ENCODE data around the gene CCDC60.

CCDC60 gene

DNA sequence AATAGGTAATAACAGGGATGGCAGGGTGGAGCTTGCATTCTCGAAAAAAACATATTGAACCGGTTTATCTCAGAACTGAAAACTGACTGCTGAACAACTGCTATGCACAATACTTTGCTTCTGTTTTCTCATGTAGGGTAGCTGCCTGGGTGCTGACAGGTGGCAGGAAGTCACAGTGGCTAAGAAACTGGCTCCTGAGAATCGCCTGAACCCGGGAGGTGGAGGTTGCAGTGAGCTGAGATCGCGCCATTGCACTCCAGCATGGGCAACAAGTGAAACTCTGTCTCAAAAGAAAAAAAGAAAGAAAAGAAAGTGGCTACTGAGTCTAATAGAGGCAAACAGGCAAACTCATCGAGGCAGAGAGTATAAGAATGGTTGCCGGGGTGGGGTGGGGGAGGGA lies 113.1 kb downstream of the CCDC60 start:
- no peak for DNase-seq

DNA sequence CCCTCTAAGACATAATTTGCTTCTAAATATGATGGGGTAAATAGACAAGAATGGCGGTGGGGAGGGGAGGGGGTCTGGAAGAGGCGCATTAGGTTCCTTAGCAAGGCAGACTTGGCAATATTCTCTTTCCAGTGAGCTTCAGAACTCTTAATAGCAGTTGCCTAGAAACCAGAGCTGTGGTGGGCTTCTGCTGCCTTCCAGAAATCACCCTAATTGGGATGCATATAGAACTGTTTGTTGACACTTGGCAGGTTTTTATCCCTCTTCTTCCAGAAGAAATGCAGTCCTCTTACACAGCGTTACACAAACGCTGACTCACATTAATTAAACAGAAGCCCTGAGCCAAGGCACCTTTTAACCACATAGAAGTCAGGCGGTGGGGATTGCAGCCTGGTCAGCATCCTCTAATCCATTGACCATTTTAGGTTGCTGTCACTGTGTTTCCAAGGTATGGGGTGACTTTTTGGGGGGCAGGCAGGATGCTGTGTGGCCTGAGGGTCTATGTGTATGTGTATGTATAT lies 114.1 kb downstream of the CCDC60 start:
- DNase-seq, result no peak

DNA sequence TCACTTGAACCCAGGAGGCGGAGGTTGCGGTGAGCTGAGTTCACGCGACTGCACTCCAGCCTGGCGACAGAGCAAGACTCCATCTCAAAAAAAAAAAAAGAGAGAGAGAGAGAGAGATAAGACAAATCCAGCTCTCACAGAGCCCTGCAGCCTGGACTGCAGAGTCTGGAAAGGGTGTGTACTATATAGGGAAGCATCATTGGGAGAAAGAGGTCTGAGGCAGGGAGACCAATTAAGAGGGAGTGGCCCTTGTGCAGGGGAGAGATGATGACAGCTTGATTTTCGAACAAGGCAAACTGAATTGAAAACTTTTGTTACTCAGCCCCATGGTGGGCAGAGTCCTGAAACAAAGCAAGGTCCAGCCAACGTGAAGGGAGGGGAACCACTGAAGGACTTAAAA lies 116.2 kb downstream of the CCDC60 start:
- no peak for DNase-seq

DNA sequence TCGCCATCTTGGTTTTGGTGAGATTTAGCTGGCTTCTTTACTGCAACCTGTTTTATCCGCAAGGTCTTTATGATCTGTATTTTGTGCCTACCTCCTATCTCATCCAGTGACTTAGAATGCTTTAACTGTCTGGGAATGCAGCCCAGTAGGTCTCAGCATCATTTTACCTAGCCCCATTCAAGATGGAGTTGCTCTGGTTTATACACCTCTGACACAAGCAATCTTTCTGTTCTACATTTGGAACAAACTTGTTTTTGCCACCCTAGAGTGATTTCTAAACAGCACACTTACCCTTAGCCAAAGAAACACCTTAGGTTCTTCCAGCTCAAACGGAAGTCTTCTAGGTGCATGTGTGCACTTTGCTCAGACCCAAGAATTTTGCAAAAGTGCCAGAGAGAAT lies 122.3 kb downstream of the CCDC60 start:
- no peak for DNase-seq

DNA sequence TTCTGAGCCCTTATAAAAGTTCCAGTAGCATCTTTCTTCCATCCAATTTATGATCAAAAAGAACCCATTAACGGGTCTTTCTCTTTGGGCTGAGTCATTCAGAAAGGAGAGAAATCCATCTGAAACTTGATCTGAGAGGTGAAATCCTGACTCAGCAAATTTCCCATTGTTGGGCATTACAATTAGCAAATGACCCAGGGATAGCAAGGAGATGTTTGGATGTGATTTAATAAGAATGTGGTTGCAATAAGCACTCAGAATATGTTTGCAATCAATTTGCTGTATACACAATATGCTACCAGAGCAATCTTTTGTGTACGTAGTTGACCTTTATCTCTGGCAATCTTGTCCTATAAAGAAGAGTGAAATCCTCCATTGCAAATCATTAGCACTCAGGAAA lies 122.7 kb downstream of the CCDC60 start:
- DNase-seq, result no peak

DNA sequence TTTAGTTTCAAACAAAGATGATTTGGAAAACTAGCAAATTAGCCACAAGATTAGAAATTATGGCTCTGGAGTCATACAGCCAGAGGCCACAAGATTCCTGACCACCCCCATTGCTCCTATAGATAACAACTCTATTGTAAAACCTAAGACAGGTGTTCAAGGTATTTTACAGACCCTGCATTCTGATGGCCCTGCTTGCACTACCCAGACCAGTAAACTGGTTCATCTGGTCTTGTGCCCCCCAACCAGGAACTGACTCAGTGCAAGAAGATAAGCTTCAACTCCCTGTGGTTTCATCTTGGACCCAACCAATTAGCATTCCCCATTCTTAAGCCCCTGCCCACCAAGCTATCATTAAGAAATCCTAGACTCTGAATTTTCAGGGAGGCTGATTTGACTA lies 125.0 kb downstream of the CCDC60 start:
- DNase-seq, result no peak

DNA sequence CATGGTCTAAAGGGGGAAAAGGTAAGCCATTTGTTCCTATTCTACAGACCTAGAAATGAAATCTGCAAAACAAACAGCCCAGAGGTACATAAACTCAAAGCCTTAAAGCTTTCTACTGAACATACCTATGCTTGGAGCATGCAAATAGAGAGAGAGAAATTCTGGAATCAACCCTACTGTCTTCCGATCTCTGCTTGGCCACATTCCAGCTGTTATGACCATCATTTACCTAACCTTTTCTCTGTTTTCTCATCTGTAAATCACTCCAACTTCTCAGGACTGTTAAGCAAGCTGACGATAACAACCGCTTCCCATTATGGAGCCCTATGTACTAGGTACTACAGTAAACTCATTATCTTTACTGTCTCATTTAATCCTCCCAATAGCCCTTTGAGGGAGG lies 126.3 kb downstream of the CCDC60 start:
- DNase-seq, result no peak

DNA sequence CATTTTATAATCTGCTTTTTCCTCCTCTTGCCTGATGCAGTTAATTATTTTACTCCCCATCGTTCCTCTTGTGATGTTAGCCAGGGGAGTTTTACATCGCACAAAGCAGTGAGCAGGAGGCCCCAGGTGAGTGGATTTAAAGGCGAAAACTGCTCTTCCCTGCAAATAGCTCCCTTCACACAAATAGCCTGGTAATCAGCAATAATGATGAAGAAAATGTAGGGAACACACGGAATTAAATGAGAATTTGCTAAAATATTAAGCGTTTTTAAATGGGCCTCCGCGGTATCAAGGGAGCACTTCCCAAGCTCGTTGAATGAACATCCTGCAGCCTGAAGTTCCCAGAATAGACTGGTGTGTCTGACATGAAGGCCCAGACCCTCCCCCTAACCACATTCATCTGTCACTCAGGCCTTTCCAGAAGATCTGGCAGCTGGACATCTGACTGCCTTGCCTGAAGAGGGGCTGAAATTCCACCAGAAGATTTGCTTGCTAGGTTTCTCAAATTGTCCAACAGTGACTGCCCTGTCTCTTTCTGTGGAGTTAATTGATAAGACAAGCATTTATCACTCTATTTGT lies 127.2 kb downstream of the CCDC60 start:
- DNase-seq, result no peak

DNA sequence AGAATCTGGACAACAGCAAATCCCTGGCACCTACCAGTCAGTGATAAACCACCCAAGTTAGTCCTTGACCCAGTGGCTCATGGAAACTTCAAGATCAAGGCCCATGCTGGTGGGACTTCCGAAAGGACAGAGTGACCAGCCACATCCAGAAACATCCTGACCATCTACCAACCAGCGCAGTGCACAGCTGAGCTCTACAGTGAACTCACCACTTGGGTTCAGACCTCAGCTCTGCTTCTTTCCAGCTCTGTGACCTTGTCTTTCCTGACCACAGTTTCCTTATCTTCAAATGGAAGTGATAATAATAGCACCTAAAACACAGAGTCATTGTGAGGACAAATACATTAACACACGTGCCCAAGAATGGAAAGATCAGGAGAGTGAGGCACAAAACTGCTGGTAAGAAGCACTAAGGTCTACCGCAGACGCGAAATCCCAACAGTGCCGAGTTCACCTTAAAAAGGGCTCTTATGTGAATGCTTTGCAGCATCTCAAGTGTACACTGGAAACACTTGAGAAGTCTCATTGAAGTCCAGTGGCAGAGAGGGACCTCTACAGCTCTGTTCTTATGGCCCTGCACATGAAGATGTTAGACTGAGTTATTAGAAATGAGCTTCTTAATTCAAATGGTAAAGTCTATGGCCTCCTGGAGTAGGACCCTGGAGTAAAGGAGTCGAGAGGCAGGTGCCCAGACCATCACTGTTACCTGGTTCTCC lies 128.8 kb downstream of the CCDC60 start:
- no peak for DNase-seq

DNA sequence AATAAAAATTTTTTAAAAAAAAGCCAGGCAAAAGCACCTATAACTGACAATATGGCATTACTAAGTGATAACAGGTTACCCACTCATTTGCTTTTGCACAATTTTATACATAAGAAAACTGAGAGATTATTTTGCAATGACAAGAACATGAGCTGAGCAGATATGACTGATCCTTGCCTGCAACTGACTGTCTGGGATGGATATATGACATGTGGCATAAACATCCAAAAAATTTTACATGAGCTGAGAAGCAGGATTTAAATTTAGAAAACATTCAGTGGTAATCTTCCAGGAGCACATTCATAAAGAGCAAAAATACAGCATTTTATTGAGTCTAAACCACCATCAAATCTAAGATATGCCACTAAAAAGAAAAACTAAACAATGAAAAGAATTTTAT lies 133.8 kb downstream of the CCDC60 start:
- DNase-seq, result no peak

DNA sequence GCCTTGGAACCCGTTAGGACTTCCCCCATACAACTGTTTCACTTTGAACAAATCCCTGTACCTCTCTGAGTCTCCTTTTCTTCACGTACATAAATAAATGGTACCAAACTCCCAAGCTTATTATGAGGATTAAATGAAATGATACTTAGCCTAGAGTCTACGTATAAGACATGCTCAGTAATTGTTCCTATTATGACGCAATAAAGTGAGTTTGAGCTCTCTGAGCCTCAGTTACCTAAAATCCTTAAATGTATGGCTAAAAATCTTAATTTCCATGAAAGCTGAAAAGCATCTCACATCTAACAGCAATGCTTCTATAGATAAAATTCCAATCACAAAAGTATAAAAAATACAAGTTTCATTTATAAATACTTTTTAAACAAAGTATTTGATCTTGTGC lies 141.1 kb downstream of the CCDC60 start:
- no peak for DNase-seq

DNA sequence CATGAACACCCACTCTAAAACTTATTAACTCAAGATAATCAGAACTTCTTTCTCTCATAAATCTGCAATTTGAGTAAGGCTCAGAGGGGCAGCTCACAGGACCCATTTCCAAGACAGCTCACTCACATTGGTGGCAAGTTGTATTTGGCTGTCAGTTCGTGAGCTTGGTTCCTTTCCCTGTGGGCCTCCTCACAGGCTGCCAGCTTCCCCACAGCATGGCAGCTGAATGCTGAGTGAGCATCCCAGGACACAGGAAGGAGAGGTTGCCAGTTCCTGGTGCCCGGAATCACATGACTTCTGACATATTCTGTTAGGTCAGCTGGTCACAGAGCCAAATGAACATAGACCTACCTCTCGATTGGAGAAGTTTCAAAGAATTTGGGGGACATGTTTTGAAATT lies 142.4 kb downstream of the CCDC60 start:
- no peak for DNase-seq

DNA sequence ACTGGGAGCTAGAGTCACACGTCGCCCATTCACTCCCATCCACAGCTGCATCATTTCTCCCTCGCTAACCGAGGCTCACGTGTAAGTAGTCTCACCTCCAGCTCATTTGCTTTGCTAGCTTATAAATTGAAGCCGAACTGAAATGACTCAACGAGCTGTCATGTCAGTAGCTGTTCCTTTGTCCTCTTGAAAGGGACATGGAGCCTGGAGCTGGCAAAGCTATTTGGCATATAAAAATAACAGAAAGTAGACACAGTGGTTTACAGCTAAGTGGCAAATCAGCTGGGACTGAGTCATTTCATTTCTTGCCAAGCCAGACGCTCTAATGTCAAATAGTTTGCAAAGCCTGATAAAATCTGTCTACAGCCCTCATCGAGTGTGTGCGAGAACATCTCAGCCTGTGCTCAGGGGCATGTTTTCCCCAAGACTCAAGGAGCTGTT lies 144.6 kb downstream of the CCDC60 start:
- DNase-seq, result no peak

DNA sequence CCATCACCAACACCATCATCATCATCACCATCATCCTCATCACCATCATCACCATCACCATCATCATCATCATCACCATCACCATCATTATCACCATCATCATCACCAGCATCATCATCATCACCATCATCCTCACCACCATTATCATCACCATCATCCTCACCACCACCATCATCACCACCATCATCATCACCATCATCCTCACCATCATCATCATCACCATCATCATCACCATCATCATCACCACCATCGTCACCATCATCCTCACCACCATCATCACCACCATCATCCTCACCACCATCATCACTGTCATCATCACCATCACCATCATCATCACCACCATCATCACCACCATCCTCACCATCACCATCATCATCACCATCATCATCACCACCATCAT lies 146.0 kb downstream of the CCDC60 start:
- no peak for DNase-seq

DNA sequence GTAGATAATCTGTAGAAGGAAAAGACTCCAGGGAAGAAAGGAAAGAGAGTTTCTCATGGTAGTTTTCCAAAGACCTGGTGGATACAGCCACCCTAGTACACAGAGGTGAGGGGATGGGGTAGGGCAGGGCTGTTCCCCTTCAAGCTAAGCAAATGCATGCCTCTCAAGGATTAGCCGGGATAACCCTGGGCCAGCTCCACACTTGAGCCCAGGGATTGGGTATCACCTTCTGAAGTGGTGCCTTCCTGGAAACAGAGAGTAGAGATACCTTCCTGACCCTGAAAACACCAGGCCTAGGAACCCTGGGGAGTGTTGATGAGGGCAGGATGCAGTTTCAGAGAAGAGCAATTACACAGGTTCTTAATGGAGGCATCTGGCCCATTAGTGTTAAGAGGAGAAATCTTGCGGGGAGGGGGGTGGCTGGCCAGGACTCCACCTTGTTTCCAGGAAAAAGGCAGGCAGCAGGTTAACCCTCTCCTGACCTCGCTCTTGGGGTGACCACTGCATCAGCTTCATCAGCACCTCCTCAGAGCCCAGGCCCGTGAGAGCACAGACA lies 152.1 kb downstream of the CCDC60 start:
- no peak for DNase-seq

DNA sequence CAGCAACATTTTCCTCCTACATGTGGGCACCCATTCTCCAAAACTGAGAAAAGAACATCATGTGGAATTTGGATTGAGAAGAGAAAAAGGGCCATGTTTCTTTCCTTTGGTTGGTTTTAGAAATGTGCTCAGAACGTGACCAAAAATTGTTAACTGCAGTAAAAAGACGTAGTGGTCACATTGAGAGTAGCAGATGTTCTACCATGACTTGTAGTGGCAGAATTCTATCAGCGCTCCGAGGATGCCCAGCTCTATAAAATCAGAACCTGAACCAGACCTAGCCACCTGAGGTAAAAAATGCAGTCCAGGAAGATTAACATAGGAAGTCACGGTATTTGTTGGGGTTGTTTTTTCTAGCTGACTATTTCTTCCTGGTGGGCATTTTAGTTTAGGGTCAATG lies 157.3 kb downstream of the CCDC60 start:
- no peak for DNase-seq

DNA sequence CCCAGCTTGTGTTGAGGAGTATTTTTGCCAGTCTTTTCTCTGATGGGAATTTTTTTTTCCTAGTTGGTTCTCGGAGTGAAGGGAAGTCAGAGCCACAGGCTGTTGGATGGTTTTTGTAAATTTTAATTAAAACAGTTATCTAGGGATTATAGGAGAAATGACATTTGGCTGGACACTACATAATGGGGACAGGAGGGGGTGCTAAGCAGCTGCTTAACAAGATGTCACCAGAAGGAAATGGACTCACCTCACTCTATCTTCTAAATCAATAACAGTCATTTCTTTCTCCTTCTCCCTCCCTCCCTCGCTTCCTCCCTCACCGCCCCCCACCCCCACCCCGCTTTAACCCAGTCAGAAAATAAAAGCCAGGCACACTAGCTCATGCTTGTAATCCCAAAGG lies 165.7 kb downstream of the CCDC60 start:
- DNase-seq, result no peak

DNA sequence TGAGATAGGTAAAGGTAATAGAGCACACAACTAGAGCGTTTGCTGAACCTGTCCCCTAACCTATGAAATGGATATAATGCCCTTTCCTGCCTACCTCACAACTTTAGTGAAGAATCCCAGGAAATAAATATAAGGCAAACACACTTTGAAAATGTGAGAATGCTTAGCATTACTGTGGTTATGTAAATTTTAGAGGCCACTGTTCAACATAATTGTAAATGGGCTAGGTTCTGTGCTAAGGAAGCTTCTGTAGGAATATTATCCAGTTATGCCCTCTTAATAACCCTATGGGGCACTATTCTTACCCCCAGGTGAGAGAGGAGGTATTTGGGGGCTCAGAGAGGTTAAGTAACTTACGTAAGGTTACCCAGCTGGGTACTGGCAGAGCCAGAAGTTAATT lies 166.5 kb downstream of the CCDC60 start:
- DNase-seq, result no peak

DNA sequence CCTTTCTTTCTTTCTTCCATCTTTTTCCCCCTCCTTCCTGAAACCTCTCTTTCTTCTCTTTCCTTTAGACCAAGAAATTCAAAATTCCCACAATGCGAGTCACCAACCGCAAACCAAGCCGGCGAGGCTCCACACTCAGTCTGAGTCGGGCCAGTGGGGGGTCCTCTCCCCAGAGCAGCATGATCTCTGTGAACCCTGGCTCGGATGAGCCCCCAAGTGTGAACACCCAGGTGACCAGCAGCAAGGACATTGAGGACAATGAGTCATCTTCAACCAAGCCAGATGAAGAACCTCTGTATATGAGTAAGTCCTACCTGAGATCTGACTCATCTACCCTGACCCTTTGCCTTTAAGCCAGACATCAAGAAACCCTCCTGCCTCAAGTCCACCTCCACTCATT lies 170.5 kb downstream of the CCDC60 start:
- DNase-seq, result no peak

DNA sequence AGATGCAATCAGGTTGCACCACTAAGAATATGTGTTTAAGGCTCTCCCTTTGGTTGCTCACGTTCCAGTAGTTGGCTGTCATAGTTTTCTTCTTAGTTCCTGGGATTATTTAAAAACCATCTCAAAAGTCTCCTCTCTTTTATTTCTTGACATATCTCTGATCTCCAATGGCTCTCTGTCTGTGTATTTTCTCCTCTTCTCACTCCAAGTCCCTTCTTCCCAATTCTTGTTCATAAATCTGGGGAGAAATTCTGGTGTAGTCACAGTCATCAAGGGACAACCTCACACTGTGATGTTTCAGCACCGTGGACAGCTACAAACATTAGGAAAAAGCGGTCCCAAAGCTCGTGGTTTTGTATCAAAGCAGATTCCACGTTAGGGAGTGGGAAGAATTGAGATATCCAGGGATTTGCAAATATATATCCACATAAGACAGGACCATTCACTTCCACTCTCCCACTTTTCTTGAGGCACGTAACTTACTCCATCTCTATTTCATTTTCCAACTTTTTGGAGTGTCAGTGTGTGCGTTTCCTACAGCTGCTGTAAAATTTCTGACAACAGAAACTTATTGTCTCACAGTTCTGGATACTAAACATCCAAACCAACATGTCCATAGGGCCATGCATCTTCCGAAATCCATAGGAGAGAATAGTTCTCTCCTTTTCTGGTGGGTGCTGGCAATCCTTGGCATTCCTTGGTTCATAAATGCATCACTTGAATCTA lies 178.4 kb downstream of the CCDC60 start:
- DNase-seq, result no peak

DNA sequence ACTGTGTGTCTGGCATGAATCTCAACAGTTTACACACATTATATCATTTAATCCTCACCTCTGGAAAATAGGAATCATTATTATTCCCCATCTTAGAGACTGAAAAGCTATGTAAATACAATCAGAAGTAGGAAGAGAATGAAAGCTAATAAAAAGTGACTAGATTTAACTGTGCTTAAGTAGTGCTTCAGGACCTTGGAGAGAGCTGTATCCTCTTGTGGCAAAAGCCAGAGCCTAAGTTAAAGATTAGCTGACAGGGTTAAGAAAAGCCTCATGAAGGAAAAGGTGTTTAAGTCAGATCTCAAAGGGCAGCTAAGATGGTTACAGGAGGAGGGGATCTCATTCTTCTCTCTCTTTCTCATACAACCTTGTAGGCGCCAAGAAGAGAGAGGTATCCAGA lies 193.7 kb downstream of the CCDC60 start:
- DNase-seq, result no peak

DNA sequence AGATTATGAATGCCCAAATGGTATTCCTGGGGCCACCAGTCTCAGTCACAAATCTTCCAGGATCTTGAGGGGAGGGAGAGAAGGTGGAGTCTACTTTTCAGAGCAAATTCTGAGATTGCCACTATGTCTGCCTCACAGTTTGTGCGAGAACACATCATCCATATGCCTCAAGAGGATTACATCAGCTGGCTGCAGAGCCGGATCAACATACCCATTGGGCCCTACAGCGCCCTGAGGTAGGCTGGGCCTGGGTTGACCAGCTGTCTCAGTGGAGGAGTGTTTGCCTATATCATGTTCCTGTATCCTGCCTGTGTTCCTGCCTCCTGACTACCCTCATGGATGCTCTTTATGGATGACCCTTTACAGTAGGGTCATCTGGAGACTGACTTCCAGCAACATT lies 205.9 kb downstream of the CCDC60 start:
- DNase-seq, result no peak

DNA sequence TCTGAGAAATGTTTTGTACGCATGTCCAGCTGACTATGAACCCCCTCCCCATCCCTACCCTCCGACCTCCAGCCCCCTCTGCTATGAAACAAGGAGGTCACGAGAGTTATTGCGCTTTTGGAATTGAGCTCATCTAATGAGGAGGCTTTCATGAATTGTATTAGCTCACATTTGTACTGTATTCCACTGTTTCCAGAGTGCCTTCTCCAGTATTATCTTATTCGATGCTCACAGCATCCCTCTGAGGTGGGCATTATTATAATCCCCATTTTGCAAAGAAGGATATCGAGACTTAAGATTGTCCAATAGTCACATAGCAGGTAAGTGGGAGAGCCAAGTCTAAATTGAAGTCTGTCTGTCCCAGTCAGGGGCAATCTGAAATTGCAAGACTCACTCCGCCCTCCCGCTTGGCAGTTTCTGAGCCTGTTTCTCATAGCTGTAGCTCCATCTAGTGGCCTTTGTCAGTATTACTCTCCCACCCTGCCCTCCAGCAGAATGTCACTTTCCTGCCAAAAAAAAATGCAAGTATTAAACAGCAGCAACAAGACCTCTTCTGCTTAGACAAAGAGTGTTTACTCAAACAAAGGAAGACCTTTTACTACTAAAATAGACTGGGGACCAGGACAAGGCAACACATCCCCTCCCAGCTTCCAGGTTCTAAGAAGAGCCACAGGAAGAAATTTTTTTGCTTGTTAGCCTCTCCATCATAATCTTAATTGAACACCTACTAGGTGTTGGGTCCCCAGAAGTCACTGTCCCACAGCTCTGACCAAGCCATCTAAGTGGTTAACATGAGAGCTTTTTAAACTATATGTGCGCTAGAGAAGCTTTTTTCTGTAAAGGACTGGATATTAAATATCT lies 210.5 kb downstream of the CCDC60 start:
- peak; percentile 45 for DNase-seq
